GM18907 (cell line): ENCODE results near the gene FBRS.
"Not testable (repeated sequence)": the region's sequence is repeated elsewhere in the genome, so short reads cannot be mapped to it uniquely, and the experiment has no call there.

ENCODE experiments used
- ATAC-seq: cut with Tn5 transposase; IDR thresholded peaks from one replicate; pipeline ENCODE4 v1.9.1; 2021; ENCODE audit warnings: mild to moderate bottlenecking, moderate library complexity; ENCODE audit not compliant: unreplicated experiment

Gene FBRS

GRCh38 chr16:30697264-30698138, 39.3 kb downstream of the FBRS start:
- ATAC-seq = peak; percentile 89

GRCh38 chr16:30698139-30698815, 40.0 kb downstream of the FBRS start:
- ATAC-seq = peak; percentile 70

- ATAC-seq = peak; percentile 33
Measured at GRCh38 chr16:30698816-30699614, 40.8 kb downstream of the FBRS start, which contains the start of gene SRCAP. Gene SRCAP, plus strand, starts transcription at chr16:30699171. Its CDS starts 1,654 bp downstream, at chr16:30700825.

- no peak for ATAC-seq
Measured at GRCh38 chr16:30699615-30700099, 41.4 kb downstream of the FBRS start.

- no peak for ATAC-seq
Measured at GRCh38 chr16:30700491-30700890, 42.3 kb downstream of the FBRS start.

- ATAC-seq = no peak
Measured at GRCh38 chr16:30700971-30701370, 42.7 kb downstream of the FBRS start.

- ATAC-seq = not testable (repeated sequence)
Measured at GRCh38 chr16:30703071-30703470, 44.8 kb downstream of the FBRS start.

GRCh38 chr16:30703971-30704370, 45.7 kb downstream of the FBRS start:
- no peak for ATAC-seq

GRCh38 chr16:30706046-30706445, 47.8 kb downstream of the FBRS start:
- no peak for ATAC-seq

- no peak for ATAC-seq
Measured at GRCh38 chr16:30710971-30711370, 52.7 kb downstream of the FBRS start.

GRCh38 chr16:30711712-30712111, 53.5 kb downstream of the FBRS start:
- no peak for ATAC-seq

GRCh38 chr16:30715750-30716445, 57.7 kb downstream of the FBRS start:
- peak; percentile 53 for ATAC-seq

GRCh38 chr16:30720086-30720485, 61.9 kb downstream of the FBRS start:
- no peak for ATAC-seq
